H1 (cell line): ENCODE results near the gene PGA5. TPM values are rescaled to one million over a fixed set of nuclear protein-coding genes. Genes with fewer than 3 reads are reported as not detected.

Source experiments
- CBX5 ChIP-seq: fragments of 300-800, 300-1000 bp; sonication (generic); IDR thresholded peaks from 2 replicates; pipeline ENCODE4 v1.7.1; 2016; ENCODE audit warnings: antibody characterized with exemption, low read length, low read depth
- FOSL1 ChIP-seq: IDR thresholded peaks from 2 replicates; pipeline ENCODE4 v1.6.1; 2011; ENCODE audit warnings: mild to moderate bottlenecking, low read depth, low read length, moderate library complexity; ENCODE audit not compliant: insufficient read depth
- KDM1A ChIP-seq: fragments of 200-600, 300-600 bp; sonication (generic); IDR thresholded peaks from 2 replicates; pipeline ENCODE4 v1.7.1; 2016; ENCODE audit warnings: mild to moderate bottlenecking, low read length, borderline replicate concordance
- POU5F1 ChIP-seq: IDR thresholded peaks from 2 replicates; pipeline ENCODE4 v1.6.1; 2011; ENCODE audit warnings: low read depth, mild to moderate bottlenecking, low read length, moderate library complexity
- RAD21 ChIP-seq, 2 experiments: IDR thresholded peaks in 1 of 2; conservative IDR thresholded peaks in 1 of 2; 2 replicates each; pipeline ENCODE4 v1.6.1; 2011; ENCODE audit warnings: low read depth in 2 of 2, low read length in 2 of 2, improper control_type of control experiment in 1 of 2, inconsistent platforms in 1 of 2, mild to moderate bottlenecking in 1 of 2, moderate library complexity in 1 of 2
- RXRA ChIP-seq: IDR thresholded peaks from 2 replicates; pipeline ENCODE4 v1.6.1; 2011; ENCODE audit warnings: low read depth, mild to moderate bottlenecking, low read length, moderate library complexity; ENCODE audit not compliant: insufficient read depth
- TAF1 ChIP-seq: IDR thresholded peaks from 2 replicates; pipeline ENCODE4 v1.6.1; 2011; ENCODE audit warnings: mild to moderate bottlenecking, low read depth, low read length
- TAF7 ChIP-seq: optimal IDR thresholded peaks from 2 replicates; pipeline ENCODE3; 2011; ENCODE audit warnings: low read depth, mild to moderate bottlenecking, inconsistent platforms, low read length, moderate library complexity, borderline replicate concordance
- TCF12 ChIP-seq: IDR thresholded peaks from 2 replicates; pipeline ENCODE4 v1.6.1; 2011; ENCODE audit warnings: low read depth, mild to moderate bottlenecking, low read length
- polyA plus RNA-seq, 7 experiments: library from polyadenylated mRNA; depleted of rRNA in 3 of 7; stranded (reverse) in 5 of 7; unstranded in 2 of 7; fragments of >200 nt in 5 of 7; fragments of 200-250 nt in 2 of 7; gene quantifications; 1 replicate in 5 of 7; 2 replicates in 1 of 7; 4 replicates in 1 of 7; pipeline versions ENCODE4 v1.2.1 to v1.2.3, GENCODE V29; 2011 to 2013; ENCODE audit warnings: missing spikeins in 2 of 7, mixed read lengths in 2 of 7
- total RNA-seq: library from RNA; stranded (reverse); fragmentation: NEBNext Ultra II Directional; extraction: Animal tissue kit (Norgen Biotek cat#: 25700); gene quantifications from 2 replicates; pipeline ENCODE4 v1.2.1, GENCODE V29; 2021
- TF ChIP-seq, protein P1 (sequence below): fragments of 300-600 bp; sonication (generic); IDR thresholded peaks from 2 replicates; pipeline ENCODE4 v1.7.1; 2012; ENCODE audit warnings: low read length, moderate library complexity, mild to moderate bottlenecking, inconsistent platforms; ENCODE audit not compliant: insufficient replicate concordance

Gene PGA5
- total and polyA plus RNA-seq, 2 of the 8 experiments (the other 6 are each of a cell fraction or from before 2014, with no cell fraction given): 0.67 to 2.0 TPM

DNA sequence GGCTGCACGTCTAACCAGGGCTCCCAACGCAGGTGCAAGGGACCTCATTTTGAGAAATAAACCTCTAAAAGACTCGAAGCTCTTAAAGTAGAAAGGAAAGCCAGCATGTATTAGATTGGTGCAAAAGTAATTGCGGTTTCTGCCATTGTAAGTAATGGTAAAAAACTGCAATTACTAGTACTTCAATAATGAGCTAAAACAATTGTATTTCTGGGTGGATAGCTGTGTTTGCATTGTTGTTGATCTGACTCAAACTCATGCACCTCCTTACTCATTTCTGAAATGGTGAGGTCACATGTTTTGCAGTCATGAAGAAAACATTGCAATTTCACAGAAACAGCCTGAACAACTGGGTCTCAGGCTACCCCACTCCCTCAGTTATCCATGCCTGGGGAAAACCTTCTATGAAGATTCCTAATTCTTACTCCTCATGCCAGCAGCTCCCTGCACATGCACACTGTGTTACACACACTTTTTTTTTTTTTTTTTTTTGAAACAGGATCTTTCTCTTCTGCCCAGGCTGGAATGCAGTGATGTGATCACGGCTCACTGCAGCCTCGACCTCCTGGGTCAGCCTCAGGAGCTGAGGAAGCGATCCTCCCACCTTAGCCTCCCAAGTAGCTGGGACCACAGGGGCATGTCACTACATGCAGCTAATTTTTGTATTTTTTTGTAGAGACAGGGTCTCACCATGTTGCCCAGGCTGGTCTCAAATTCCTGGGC, 29.5 kb downstream of the PGA5 start (continued):
- TF ChIP-seq, protein P1, sequence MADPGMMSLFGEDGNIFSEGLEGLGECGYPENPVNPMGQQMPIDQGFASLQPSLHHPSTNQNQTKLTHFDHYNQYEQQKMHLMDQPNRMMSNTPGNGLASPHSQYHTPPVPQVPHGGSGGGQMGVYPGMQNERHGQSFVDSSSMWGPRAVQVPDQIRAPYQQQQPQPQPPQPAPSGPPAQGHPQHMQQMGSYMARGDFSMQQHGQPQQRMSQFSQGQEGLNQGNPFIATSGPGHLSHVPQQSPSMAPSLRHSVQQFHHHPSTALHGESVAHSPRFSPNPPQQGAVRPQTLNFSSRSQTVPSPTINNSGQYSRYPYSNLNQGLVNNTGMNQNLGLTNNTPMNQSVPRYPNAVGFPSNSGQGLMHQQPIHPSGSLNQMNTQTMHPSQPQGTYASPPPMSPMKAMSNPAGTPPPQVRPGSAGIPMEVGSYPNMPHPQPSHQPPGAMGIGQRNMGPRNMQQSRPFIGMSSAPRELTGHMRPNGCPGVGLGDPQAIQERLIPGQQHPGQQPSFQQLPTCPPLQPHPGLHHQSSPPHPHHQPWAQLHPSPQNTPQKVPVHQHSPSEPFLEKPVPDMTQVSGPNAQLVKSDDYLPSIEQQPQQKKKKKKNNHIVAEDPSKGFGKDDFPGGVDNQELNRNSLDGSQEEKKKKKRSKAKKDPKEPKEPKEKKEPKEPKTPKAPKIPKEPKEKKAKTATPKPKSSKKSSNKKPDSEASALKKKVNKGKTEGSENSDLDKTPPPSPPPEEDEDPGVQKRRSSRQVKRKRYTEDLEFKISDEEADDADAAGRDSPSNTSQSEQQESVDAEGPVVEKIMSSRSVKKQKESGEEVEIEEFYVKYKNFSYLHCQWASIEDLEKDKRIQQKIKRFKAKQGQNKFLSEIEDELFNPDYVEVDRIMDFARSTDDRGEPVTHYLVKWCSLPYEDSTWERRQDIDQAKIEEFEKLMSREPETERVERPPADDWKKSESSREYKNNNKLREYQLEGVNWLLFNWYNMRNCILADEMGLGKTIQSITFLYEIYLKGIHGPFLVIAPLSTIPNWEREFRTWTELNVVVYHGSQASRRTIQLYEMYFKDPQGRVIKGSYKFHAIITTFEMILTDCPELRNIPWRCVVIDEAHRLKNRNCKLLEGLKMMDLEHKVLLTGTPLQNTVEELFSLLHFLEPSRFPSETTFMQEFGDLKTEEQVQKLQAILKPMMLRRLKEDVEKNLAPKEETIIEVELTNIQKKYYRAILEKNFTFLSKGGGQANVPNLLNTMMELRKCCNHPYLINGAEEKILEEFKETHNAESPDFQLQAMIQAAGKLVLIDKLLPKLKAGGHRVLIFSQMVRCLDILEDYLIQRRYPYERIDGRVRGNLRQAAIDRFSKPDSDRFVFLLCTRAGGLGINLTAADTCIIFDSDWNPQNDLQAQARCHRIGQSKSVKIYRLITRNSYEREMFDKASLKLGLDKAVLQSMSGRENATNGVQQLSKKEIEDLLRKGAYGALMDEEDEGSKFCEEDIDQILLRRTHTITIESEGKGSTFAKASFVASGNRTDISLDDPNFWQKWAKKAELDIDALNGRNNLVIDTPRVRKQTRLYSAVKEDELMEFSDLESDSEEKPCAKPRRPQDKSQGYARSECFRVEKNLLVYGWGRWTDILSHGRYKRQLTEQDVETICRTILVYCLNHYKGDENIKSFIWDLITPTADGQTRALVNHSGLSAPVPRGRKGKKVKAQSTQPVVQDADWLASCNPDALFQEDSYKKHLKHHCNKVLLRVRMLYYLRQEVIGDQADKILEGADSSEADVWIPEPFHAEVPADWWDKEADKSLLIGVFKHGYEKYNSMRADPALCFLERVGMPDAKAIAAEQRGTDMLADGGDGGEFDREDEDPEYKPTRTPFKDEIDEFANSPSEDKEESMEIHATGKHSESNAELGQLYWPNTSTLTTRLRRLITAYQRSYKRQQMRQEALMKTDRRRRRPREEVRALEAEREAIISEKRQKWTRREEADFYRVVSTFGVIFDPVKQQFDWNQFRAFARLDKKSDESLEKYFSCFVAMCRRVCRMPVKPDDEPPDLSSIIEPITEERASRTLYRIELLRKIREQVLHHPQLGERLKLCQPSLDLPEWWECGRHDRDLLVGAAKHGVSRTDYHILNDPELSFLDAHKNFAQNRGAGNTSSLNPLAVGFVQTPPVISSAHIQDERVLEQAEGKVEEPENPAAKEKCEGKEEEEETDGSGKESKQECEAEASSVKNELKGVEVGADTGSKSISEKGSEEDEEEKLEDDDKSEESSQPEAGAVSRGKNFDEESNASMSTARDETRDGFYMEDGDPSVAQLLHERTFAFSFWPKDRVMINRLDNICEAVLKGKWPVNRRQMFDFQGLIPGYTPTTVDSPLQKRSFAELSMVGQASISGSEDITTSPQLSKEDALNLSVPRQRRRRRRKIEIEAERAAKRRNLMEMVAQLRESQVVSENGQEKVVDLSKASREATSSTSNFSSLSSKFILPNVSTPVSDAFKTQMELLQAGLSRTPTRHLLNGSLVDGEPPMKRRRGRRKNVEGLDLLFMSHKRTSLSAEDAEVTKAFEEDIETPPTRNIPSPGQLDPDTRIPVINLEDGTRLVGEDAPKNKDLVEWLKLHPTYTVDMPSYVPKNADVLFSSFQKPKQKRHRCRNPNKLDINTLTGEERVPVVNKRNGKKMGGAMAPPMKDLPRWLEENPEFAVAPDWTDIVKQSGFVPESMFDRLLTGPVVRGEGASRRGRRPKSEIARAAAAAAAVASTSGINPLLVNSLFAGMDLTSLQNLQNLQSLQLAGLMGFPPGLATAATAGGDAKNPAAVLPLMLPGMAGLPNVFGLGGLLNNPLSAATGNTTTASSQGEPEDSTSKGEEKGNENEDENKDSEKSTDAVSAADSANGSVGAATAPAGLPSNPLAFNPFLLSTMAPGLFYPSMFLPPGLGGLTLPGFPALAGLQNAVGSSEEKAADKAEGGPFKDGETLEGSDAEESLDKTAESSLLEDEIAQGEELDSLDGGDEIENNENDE: no peak
- no peak for TF ChIP-seq TCF12
- TF ChIP-seq RXRA: no peak
- no peak for TF ChIP-seq TAF1
- TF ChIP-seq POU5F1: no peak
- TF ChIP-seq RAD21 (IDR thresholded peaks at IDR 0.05 in 1 of 2, conservative IDR thresholded peaks at IDR 0.05 in 1 of 2; ENCODE audit: low read depth in 2 of 2, low read length in 2 of 2): no peak
- TF ChIP-seq CBX5: no peak
- no peak for TF ChIP-seq TAF7
- no peak for TF ChIP-seq FOSL1
- TF ChIP-seq KDM1A: no peak
